Measurements from ENCODE around the gene CCNH. TPM values are rescaled to one million over a fixed set of nuclear protein-coding genes. Genes with fewer than 3 reads are reported as not detected.

CCNH gene
- total RNA-seq, 2 experiments from 2014 or later = 75.9 to 98.4 TPM

- BruUV-seq (replicated peaks) = no TSS peak
- ChIA-PET CTCF (ENCODE audit: unreplicated experiment) (no interaction called here), POLR2A (interaction anchor here (0.5 to 1.2 kb wide), 5 partner anchors 10 to 100 kb away, joined by 3 to 4 read pairs (median 3); no protein-coding TSS in a partner anchor)
These were observed 43.3 kb downstream of the CCNH start for GRCh38 chr5:87369431-87369830.

GRCh38 chr5:87368601-87369000 is 44.1 kb downstream of the CCNH start:
- Histone ChIP-seq H3K4me3 (ENCODE audit: low read depth, low read length, poor library complexity, severe bottlenecking) (no peak overlapping the region), H3K9me2 (ENCODE audit: insufficient read depth, low read length) (no peaks in the 10 kb centered on the region), H3K27ac (ENCODE audit: low read depth, low read length, poor library complexity, severe bottlenecking) (no peak overlapping the region), H2AFZ (ENCODE audit: low read length) (no peak overlapping the region), H4K20me1 (ENCODE audit: insufficient read depth, low read length) (no peaks in the 10 kb centered on the region), H3K36me3 (ENCODE audit: insufficient read depth, low read length) (peaks cover 77% of the 10 kb centered on the region), H3K4me1 (ENCODE audit: insufficient read depth, low read length, poor library complexity, severe bottlenecking) (no peaks in the 10 kb centered on the region), H3K4me2 (ENCODE audit: low read length) (no peak overlapping the region), H3K79me2 (ENCODE audit: insufficient read depth, low read depth, low read length) (no peaks in the 10 kb centered on the region), H3K9me3 (ENCODE audit: low read length) (no peaks in the 10 kb centered on the region)
- CTCF ChIA-PET (ENCODE audit: unreplicated experiment) = no interaction called here
- DNase-seq (ENCODE audit: low spot score) = no peak
- POLR2A ChIA-PET = interaction anchor here (0.6 kb wide), 1 partner anchor 9 kb away, joined by 3 read pairs; no protein-coding TSS in a partner anchor
- TF ChIP-seq CTCF (conservative IDR thresholded peaks at IDR 0.05; ENCODE audit: low read length) = no peak
- no peak for TF ChIP-seq EZH2phosphoT487 (IDR thresholded peaks at IDR 0.05; ENCODE audit: borderline replicate concordance, low read depth, low read length)
- no TSS peak for BruUV-seq (replicated peaks)
- intact Hi-C loops (cut with micrococcal nuclease; ENCODE audit: unreplicated experiment) = no loop called here

More at GRCh38 chr5:87369431-87369830, 43.3 kb downstream of the CCNH start:
- H3K9me3 ChIP-seq (ENCODE audit: low read length) = no peaks in the 10 kb centered on the region
- H3K4me3 ChIP-seq (ENCODE audit: low read depth, low read length, poor library complexity, severe bottlenecking) = no peak overlapping the region
- TF ChIP-seq EZH2phosphoT487 (IDR thresholded peaks at IDR 0.05; ENCODE audit: borderline replicate concordance, low read depth, low read length) (no peak), CTCF (conservative IDR thresholded peaks at IDR 0.05; ENCODE audit: low read length) (no peak)
- no peaks in the 10 kb centered on the region for H3K9me2 ChIP-seq (ENCODE audit: insufficient read depth, low read length)
- H4K20me1 ChIP-seq (ENCODE audit: insufficient read depth, low read length) = no peaks in the 10 kb centered on the region
- no peaks in the 10 kb centered on the region for H3K79me2 ChIP-seq (ENCODE audit: insufficient read depth, low read depth, low read length)
- H2AFZ ChIP-seq (ENCODE audit: low read length) = no peak overlapping the region
- intact Hi-C loops (cut with micrococcal nuclease; ENCODE audit: unreplicated experiment) = no loop called here
- H3K27ac ChIP-seq (ENCODE audit: low read depth, low read length, poor library complexity, severe bottlenecking) = no peak overlapping the region
- H3K36me3 ChIP-seq (ENCODE audit: insufficient read depth, low read length) = peaks cover 74% of the 10 kb centered on the region
- no peaks in the 10 kb centered on the region for H3K4me1 ChIP-seq (ENCODE audit: insufficient read depth, low read length, poor library complexity, severe bottlenecking)
- H3K4me2 ChIP-seq (ENCODE audit: low read length) = no peak overlapping the region
- DNase-seq (ENCODE audit: low spot score) = no peak

GRCh38 chr5:87367243-87367642 is 45.5 kb downstream of the CCNH start:
- TF ChIP-seq EZH2phosphoT487 (IDR thresholded peaks at IDR 0.05; ENCODE audit: borderline replicate concordance, low read depth, low read length) (no peak), CTCF (conservative IDR thresholded peaks at IDR 0.05; ENCODE audit: low read length) (no peak)
- H3K27ac ChIP-seq (ENCODE audit: low read depth, low read length, poor library complexity, severe bottlenecking) = no peak overlapping the region

More at GRCh38 chr5:87367243-87367642, 45.5 kb downstream of the CCNH start:
- no peak overlapping the region for H3K4me2 ChIP-seq (ENCODE audit: low read length)
- peaks cover 72% of the 10 kb centered on the region for H3K36me3 ChIP-seq (ENCODE audit: insufficient read depth, low read length)
- H3K9me2 ChIP-seq (ENCODE audit: insufficient read depth, low read length) = no peaks in the 10 kb centered on the region
- ChIA-PET CTCF (ENCODE audit: unreplicated experiment) (no interaction called here), POLR2A (no interaction called here)
- H3K79me2 ChIP-seq (ENCODE audit: insufficient read depth, low read depth, low read length) = no peaks in the 10 kb centered on the region
- no peak overlapping the region for H3K4me3 ChIP-seq (ENCODE audit: low read depth, low read length, poor library complexity, severe bottlenecking)
- no peaks in the 10 kb centered on the region for H3K9me3 ChIP-seq (ENCODE audit: low read length)
- no peaks in the 10 kb centered on the region for H4K20me1 ChIP-seq (ENCODE audit: insufficient read depth, low read length)
- no TSS peak for BruUV-seq (replicated peaks)
- intact Hi-C loops (cut with micrococcal nuclease; ENCODE audit: unreplicated experiment) = no loop called here
- no peak for DNase-seq (ENCODE audit: low spot score)
- no peak overlapping the region for H2AFZ ChIP-seq (ENCODE audit: low read length)
- no peaks in the 10 kb centered on the region for H3K4me1 ChIP-seq (ENCODE audit: insufficient read depth, low read length, poor library complexity, severe bottlenecking)
